ENCODE results near the gene SNCAIP.
"Not testable (repeated sequence)": the region's sequence is repeated elsewhere in the genome, so short reads cannot be mapped to it uniquely, and the experiment has no call there.

DNA sequence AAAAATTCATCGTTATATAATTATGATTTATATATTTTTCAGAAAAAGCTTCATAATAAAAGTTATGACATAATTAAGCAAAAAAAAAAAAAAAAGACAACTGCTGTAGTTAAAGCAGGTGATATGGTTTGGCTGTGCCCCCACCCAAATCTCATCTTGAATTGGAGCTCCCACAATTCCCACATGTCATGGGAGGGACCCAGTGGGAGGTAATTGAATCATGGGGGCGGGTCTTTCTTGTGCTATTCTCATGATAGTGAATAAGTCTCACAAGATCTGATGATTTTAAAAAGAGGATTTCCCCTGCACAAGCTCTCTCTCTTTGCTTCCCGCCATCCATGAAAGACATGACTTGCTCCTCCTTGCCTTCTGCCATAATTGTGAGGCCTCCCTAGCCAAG lies 41.3 kb downstream of the SNCAIP start:
- TF ChIP-seq POLR2A (IDR thresholded peaks at IDR 0.05), result not testable (repeated sequence)
- TF ChIP-seq, protein P1, sequence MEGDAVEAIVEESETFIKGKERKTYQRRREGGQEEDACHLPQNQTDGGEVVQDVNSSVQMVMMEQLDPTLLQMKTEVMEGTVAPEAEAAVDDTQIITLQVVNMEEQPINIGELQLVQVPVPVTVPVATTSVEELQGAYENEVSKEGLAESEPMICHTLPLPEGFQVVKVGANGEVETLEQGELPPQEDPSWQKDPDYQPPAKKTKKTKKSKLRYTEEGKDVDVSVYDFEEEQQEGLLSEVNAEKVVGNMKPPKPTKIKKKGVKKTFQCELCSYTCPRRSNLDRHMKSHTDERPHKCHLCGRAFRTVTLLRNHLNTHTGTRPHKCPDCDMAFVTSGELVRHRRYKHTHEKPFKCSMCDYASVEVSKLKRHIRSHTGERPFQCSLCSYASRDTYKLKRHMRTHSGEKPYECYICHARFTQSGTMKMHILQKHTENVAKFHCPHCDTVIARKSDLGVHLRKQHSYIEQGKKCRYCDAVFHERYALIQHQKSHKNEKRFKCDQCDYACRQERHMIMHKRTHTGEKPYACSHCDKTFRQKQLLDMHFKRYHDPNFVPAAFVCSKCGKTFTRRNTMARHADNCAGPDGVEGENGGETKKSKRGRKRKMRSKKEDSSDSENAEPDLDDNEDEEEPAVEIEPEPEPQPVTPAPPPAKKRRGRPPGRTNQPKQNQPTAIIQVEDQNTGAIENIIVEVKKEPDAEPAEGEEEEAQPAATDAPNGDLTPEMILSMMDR (IDR thresholded peaks at IDR 0.05), result not testable (repeated sequence)

Data from suprapubic skin (tissue), 3 donors.